ENCODE results near the gene POLDIP2. TPM values are rescaled to one million over a fixed set of nuclear protein-coding genes. Genes with fewer than 3 reads are reported as not detected.
A peak's percentile ranks its signal among the peaks of the same experiment; 100 is the strongest.
"Not testable (repeated sequence)": the region's sequence is repeated elsewhere in the genome, so short reads cannot be mapped to it uniquely, and the experiment has no call there.

The POLDIP2 gene
- total RNA-seq, 1 donor from 2014 or later = 82.2 TPM

- Histone ChIP-seq H3K9me3 (no peaks in the 10 kb centered on the region), H3K27ac (no peak overlapping the region), H3K36me3 (peaks cover 51 to 81% of the 10 kb centered on the region in 2 donors), H3K27me3 (no peaks in the 10 kb centered on the region), H3K4me1 (peaks cover 16 to 43% of the 10 kb centered on the region in 2 donors), H3K4me3 (no peak overlapping the region)
- DNase-seq (ENCODE audit: low spot score in 2 of 2) = no peak
- intact Hi-C loops (cut with DNase I) = no loop called here
- TF ChIP-seq, protein P1, sequence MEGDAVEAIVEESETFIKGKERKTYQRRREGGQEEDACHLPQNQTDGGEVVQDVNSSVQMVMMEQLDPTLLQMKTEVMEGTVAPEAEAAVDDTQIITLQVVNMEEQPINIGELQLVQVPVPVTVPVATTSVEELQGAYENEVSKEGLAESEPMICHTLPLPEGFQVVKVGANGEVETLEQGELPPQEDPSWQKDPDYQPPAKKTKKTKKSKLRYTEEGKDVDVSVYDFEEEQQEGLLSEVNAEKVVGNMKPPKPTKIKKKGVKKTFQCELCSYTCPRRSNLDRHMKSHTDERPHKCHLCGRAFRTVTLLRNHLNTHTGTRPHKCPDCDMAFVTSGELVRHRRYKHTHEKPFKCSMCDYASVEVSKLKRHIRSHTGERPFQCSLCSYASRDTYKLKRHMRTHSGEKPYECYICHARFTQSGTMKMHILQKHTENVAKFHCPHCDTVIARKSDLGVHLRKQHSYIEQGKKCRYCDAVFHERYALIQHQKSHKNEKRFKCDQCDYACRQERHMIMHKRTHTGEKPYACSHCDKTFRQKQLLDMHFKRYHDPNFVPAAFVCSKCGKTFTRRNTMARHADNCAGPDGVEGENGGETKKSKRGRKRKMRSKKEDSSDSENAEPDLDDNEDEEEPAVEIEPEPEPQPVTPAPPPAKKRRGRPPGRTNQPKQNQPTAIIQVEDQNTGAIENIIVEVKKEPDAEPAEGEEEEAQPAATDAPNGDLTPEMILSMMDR (IDR thresholded peaks at IDR 0.05) = no peak
Measured at GRCh38 chr17:28344011-28344410, 13.3 kb downstream of the POLDIP2 start.

GRCh38 chr17:28343491-28343932 is 13.8 kb downstream of the POLDIP2 start:
- Histone ChIP-seq H3K4me1 (peaks cover 17 to 41% of the 10 kb centered on the region in 2 donors), H3K9me3 (no peaks in the 10 kb centered on the region), H3K4me3 (no peak overlapping the region), H3K27ac (no peak overlapping the region), H3K27me3 (no peaks in the 10 kb centered on the region), H3K36me3 (peaks cover 49 to 76% of the 10 kb centered on the region in 2 donors)
- TF ChIP-seq, protein P1 (IDR thresholded peaks at IDR 0.05) = no peak
- DNase-seq (ENCODE audit: low spot score in 2 of 2) = no peak
- intact Hi-C loops (cut with DNase I) = no loop called here

DNA sequence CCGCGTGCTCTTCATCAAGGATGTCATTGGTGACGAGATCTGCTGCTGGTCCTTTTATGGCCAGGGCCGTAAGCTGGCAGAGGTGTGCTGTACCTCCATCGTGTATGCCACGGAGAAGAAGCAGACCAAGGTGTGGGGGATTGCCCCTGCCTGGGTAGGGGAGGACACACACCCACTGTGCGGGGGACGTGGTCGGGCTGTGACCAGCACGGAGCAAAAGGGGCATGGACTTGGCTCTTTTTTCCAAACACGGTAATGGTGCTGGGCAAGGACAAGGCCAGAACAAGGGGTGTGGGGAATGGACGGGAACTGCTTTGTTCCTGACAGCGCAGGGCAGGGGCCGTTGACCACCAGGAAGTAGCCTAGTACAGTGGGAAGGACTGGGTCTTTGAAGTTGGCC is 15.0 kb downstream of the POLDIP2 start:
- intact Hi-C loops (cut with DNase I) = no loop called here
- Histone ChIP-seq H3K36me3 (peaks cover 49 to 64% of the 10 kb centered on the region in 2 donors), H3K4me3 (no peak overlapping the region), H3K27ac (no peak overlapping the region), H3K4me1 (peaks cover 20 to 40% of the 10 kb centered on the region in 2 donors), H3K27me3 (no peaks in the 10 kb centered on the region), H3K9me3 (no peaks in the 10 kb centered on the region)
- TF ChIP-seq, protein P1 (IDR thresholded peaks at IDR 0.05) = no peak
- no peak for DNase-seq (ENCODE audit: low spot score in 2 of 2)

DNA sequence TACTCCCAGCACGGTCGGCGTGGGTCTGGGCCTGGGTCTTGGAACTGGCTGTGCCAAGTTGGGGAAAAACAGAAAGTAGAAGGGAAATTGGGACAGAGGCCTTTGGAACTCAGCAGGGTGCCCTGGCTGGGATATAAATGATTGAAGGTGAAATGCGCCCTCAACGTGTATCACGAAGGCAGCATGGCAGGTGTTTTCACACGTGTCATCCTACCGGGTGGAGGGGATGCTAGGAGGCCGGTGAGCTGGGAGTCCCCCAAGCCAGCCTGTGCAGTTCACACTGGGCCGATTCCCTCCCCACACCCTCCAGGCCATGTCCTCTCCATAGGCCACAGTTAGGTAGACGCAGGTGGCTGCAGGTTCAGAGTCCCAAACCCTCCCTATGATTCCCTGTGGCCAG is 15.8 kb downstream of the POLDIP2 start:
- no peak overlapping the region for H3K4me3 ChIP-seq
- peak overlapping the region in 1 of 2 donors; percentile 31 for H3K27ac ChIP-seq
- H3K4me1 ChIP-seq = peaks cover 24 to 40% of the 10 kb centered on the region in 2 donors
- H3K36me3 ChIP-seq = peaks cover 49 to 63% of the 10 kb centered on the region in 2 donors
- no peaks in the 10 kb centered on the region for H3K9me3 ChIP-seq
- no peaks in the 10 kb centered on the region for H3K27me3 ChIP-seq
- DNase-seq (ENCODE audit: low spot score in 2 of 2) = no peak
- intact Hi-C loops (cut with DNase I) = no loop called here
- TF ChIP-seq, protein P1 (IDR thresholded peaks at IDR 0.05) = no peak

DNA sequence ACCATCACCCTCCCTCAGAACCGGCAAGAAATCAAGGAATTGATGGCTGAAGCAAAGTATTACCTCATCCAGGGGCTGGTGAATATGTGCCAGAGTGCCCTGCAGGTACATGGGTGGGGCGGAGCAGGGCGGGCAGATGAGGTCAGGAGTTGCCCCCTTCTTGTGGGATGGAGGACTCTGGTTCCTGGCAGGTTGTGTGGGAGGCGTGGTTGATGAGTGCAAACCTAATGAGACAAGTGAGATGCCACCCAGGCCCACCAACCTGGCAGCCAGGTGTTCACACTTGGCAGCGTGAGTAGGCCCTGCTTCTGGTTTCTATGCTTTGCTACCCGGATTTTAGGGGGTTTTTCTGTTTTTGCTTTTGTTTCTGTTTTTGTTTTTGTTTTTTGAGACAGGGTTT is 17.0 kb downstream of the POLDIP2 start:
- Histone ChIP-seq H3K4me3 (no peak overlapping the region), H3K27ac (no peak overlapping the region), H3K36me3 (peaks cover 49 to 62% of the 10 kb centered on the region in 2 donors), H3K4me1 (peaks cover 24 to 29% of the 10 kb centered on the region in 2 donors), H3K9me3 (no peaks in the 10 kb centered on the region), H3K27me3 (no peaks in the 10 kb centered on the region)
- TF ChIP-seq, protein P1 (IDR thresholded peaks at IDR 0.05) = no peak
- no peak for DNase-seq (ENCODE audit: low spot score in 2 of 2)
- intact Hi-C loops (cut with DNase I) = no loop called here

DNA sequence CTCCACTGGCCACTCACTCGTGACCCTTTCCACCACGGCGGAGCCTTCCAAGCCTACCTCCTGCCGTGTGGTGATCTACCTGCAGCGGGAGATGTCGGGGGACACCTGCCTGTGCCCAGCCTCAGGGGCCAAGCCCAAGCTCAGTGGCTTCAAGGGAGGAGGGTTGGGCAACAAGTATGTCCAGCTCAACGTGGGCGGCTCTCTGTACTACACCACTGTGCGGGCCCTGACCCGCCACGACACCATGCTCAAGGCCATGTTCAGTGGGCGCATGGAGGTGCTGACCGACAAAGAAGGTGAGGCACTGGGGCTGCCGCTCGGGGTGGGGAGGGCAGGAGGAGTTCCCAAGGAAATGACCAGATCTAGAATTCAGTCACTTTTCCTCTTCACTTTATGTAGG is 17.9 kb downstream of the POLDIP2 start:
- TF ChIP-seq, protein P1 (IDR thresholded peaks at IDR 0.05) = no peak
- peaks cover 22 to 25% of the 10 kb centered on the region in 2 donors for H3K4me1 ChIP-seq
- H3K36me3 ChIP-seq = peaks cover 45 to 52% of the 10 kb centered on the region in 2 donors
- H3K27me3 ChIP-seq = no peaks in the 10 kb centered on the region
- H3K27ac ChIP-seq = peak overlapping the region in 1 of 2 donors; percentile 96
- DNase-seq (ENCODE audit: low spot score in 2 of 2) = no peak
- no peaks in the 10 kb centered on the region for H3K9me3 ChIP-seq
- intact Hi-C loops (cut with DNase I) = loop anchor here (5.0 kb wide), 2 partner anchors 297 to 308 kb away; partner anchors contain the start of genes BLTP2 and NLK
- H3K4me3 ChIP-seq = no peak overlapping the region

DNA sequence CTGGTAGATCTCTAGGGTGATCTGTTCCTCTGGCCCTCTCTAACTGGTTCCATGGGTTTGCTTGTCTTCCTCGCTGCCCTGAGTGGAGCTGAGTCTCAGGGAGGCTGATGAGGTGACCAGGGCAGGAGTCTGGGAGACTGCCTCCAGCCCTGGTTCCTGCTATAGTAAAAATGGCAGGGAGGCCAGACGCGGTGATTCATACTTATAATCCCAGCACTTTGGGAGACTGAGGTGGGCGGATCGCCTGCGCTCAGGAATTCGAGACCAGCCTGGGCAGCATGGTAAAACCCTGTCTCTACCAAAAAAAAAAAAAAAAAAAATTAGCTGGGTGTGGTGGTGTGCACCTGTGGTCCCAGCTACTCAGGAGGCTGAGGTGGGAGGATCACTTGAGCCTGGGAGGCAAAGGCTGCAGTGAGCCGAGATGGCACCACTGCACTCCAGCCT is 18.5 kb downstream of the POLDIP2 start:
- H3K27ac ChIP-seq = peak overlapping the region; percentile 93 to 96
- intact Hi-C loops (cut with DNase I) = loop anchor here (5.0 kb wide), 2 partner anchors 296 to 309 kb away; partner anchors contain the start of genes BLTP2 and NLK
- DNase-seq (ENCODE audit: low spot score in 2 of 2) = not testable (repeated sequence)

More for the DNA sequence above, 18.5 kb downstream of the POLDIP2 start:
- peaks cover 40 to 46% of the 10 kb centered on the region in 2 donors for H3K36me3 ChIP-seq
- peaks cover 27 to 32% of the 10 kb centered on the region in 2 donors for H3K4me1 ChIP-seq
- not testable (repeated sequence) for H3K27me3 ChIP-seq, H3K9me3 ChIP-seq, H3K4me3 ChIP-seq
